GM21526 (cell line): ENCODE results near the gene PARD3B.

Experiments used
- ATAC-seq: cut with Tn5 transposase; IDR thresholded peaks from one replicate; pipeline ENCODE4 v1.9.1; 2021; ENCODE audit warnings: moderate library complexity; ENCODE audit not compliant: unreplicated experiment, low FRiP score

PARD3B gene

DNA sequence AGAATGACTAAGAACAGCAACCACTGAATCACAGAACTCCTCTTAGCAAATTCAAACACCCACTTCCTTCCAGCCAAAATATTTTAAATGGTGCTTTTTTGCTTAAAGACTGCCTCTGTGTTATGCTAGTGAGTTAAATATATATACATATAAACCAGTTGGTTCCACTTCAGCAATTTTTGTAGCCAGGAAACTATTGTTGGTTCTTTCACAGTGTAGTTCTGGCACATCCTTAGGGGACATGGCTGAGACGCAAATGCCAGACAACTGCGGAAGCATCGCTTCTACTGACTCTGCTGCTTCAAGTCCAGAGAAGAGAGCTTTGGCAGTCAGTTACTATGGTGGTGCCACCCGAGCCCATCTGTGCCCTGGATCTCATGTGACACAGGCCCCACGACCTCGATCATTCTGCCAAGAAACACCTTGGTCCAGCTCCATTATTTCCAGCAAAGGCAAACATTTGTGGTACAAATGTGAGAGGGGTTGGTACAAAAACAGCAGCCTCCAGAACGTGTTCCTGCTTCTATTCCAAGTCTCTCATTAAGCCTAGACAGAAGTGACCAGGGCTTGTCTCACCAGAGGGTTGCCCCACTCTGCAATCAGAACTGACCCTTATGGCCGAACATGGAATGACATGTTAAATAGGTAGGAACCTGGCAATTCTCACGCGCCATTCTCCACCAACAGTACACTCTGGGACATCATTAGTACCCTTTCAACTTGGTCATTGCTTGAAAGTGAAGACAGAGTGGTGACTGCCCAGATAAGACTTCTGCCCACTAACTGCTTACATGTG, 1019.3 kb downstream of the PARD3B start:
- ATAC-seq: no peak

GRCh38 chr2:205565142-205565522, 1019.9 kb downstream of the PARD3B start:
- no peak for ATAC-seq

DNA sequence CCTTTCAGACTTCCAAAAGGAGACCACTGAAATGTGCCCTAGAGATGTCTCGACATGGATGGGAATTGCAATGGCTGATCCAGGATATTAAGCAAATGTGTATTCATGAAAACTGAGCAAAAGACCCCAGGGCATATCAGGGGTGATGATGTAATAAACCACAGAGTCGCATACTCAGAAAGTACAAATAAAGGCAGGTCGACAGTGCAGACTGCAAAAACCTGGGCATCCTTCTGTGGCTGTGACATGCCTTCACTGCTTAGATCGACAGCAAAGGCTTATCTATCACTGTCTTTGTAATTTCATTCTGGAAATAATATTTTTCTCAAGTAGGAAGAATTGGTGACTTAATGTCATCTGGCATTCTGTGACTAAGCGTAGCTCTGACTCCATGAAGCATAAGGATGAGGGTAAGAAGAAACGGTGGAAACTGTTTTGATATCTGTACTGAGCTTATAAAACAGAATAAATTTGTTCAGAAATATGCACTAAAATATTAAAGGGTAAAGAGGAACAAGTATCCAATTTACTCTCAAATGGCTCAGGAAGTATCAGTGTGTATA, 1021.4 kb downstream of the PARD3B start:
- ATAC-seq: no peak

GRCh38 chr2:205568620-205569019, 1023.3 kb downstream of the PARD3B start:
- no peak for ATAC-seq

GRCh38 chr2:205570648-205571047, 1025.4 kb downstream of the PARD3B start:
- no peak for ATAC-seq

DNA sequence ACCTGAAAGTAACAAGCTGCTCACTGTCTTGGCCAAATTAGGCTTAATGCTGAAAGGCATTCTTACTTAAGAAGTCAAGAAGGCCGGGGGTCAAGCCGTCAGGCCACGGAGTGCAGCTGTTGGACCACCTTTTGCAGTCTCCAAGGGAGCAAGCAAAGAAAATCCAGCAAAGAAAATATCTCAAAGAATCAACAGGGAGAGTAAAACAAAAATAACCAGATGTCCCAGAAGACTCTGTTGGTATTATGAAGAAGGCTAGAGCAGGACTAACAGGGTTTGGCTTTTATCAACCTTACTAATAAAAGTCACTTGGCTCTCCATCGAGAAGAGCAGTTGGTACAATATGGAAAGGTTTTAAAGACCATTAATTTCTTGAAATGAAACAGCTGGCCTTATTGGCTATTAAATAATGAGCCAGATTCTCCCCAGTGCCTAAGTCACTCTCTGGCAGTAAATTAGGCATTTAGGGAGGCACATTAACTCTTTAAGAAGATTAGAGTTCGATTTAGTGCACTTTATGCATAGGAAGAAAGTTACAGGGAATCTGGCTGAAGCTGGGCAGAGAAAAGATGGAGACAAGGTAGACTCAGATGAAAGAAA, 1026.2 kb downstream of the PARD3B start:
- ATAC-seq: no peak

DNA sequence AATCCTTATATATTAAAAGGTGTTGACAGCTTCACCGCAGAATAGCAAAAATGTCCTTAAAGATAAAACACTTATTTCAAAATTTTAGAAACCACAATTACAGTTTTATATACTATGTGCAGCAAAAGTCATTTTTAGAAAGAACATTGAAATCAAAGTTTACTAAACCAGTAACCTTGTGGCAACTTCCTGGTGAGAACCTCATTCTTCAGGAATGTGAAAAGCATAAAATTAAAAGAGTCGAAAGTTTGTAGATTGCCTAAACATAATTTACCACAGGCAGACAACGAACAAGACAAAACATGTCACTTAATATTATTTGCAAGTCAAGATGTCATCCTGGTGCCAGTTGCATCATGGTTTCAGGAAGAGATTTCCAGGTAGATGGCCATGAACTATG, 1028.7 kb downstream of the PARD3B start:
- no peak for ATAC-seq

DNA sequence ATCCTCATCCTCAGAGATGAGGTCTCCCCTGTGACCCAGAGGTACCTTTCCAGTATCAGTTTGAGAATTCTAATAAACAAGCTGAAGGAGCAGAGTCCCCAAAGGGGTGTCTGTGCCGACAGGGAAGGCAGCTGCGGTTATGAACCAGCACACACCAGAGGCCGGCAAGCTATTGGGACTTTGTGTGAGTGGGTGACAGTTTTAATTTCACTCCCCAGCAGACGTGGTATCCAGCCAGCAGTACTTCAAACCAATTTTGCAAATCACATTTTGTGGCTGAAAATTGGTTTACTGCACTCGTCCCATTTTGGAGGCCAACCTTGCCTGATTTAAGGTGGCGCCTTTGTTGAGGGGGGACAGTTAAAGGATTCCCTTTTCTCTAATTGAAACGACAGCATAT, 1034.1 kb downstream of the PARD3B start:
- ATAC-seq: no peak

DNA sequence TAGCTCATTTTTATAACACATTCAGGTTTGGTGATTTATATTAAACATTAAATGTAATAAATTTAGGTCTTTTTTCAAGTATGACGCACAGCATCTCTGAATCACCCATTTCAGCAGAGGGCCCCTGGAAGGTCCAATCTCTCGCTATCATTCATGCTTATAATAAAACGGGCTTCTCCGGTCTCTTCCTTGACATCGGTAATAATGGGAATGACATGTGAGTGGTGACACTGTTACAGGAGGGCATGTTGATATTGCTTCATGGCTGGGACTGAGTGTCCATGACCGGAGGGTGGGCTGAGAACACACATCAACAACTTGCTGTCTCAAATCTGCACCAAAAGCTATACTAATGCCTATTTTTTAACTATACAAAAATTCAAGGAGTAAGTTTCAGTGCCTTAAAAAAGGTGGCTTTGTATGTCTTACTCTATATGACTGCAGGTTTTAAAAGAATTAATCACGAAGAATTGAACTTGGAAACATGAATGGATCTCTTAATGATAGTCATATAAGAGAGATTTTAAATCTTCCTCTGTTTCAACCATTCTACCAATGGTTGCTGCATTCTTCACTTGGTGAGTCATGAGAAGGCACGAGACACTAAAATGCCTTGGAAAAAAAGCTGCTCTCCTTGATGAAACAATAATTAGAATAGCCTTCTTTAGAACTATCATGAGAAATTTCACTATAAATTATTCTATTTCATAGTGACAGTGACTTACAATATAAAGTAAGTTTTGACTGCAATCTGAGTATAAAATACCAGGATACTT, 1035.1 kb downstream of the PARD3B start:
- no peak for ATAC-seq

DNA sequence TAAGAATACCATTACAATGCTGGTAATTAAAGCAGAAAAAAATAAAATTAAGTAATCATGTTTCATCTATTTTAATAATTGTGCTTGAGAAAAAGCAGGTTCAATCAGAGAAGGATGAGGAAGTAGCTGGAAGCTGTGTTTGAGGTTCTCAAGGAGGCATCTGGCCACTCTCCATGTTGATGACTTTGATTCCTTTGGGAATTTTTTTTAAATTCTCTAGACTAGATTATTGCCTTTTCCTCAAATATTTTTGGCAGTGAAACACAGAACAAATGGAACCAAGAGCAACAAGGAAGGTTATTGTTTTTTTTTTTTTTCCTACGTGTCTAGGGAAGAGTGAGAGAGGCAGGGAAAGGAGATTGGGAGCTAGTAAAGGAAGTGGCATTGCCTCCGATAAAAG, 1037.1 kb downstream of the PARD3B start:
- ATAC-seq: no peak

- no peak for ATAC-seq
Measured at GRCh38 chr2:205585449-205586383, 1040.4 kb downstream of the PARD3B start.

DNA sequence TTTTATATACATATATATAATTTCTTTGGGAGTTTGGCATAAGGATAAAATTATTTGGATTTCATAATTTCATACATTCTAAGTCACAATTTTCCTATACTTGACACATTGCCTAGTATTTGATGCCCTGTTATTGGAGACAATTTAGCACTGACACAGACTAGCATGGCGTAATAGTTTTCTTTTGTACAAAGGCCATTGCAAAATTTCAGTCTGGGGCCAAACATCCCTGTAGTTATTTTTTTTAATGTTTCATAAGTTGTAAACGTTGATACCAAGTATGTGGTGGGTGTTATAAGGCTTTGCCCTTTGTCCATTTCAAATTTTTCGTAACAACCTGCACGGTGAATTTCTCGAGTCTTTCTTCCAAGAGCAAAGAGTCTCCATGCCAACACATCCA, 1041.4 kb downstream of the PARD3B start:
- ATAC-seq: no peak

- ATAC-seq: no peak
Measured at GRCh38 chr2:205589479-205589878, 1044.2 kb downstream of the PARD3B start.

DNA sequence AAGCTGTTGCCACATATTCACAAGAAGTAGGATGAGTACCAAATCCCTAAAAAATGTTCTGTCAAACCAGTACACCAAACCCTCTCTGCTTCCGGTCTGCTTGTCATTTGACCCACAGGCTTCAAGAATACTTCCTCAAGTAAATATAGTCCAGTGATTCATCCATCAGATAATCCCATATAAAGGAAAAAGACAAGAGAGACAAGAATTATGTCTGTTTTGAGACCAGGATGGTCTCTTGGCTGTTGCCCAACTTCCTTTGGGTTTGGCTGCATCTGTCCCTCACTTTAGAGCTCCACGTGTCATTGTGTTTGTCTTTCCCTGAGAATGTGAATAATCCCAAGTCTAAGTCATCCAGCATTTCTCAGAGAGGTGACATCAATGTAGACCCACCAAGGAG, 1045.5 kb downstream of the PARD3B start:
- no peak for ATAC-seq

GRCh38 chr2:205593891-205594290, 1048.6 kb downstream of the PARD3B start:
- ATAC-seq: no peak

DNA sequence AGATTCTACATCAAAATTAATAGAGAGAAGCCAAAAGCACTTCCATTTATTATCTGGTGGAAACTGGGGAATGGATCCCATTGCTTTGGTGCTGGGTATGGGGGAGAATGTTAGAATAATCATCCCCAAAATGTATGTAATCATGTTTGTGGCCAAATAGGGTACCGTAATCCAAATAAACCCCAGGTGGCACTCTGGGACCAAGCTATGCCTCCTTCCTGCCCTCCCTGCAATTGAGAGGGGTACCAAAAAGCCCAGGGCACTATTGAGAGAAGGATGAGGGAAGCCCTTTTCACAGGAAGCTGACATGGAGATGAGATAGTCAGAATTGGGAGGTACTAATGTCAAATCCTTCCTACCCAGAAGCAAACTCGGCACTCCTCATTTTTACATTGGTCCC, 1051.3 kb downstream of the PARD3B start:
- ATAC-seq: no peak

DNA sequence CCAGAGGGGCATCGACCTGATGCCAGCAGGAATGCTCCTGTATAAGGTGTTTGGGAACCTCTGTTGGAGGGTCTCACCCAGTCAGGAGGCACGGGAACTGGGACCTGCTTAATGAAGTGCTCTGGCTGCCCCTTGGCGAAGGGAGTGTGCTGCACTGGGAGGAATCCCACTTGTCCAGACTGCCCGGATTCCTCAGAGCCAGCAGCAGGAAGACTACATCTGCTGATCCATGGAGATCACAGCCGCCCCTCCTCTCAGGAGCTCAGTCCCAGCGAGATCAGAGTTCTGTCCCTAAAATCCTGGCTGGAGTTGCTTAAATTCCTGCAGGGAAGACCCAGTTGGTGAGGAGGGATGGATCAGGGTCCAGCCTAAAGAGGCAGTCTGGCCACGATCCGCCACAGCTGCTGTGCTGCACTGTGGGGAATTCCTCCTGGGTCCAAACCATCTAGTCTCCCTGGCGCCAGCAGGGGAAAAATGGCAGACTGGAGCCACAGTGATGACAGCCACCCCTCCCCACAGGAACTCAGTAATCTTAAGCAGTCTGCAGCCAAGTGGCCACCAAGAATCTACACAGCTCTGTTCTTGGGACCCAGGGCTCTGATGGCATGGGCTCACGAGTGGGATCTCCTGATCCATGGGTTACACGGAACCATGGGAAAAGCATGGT, 1060.5 kb downstream of the PARD3B start:
- ATAC-seq: no peak

GRCh38 chr2:205607146-205607545, 1061.9 kb downstream of the PARD3B start:
- ATAC-seq: no peak

DNA sequence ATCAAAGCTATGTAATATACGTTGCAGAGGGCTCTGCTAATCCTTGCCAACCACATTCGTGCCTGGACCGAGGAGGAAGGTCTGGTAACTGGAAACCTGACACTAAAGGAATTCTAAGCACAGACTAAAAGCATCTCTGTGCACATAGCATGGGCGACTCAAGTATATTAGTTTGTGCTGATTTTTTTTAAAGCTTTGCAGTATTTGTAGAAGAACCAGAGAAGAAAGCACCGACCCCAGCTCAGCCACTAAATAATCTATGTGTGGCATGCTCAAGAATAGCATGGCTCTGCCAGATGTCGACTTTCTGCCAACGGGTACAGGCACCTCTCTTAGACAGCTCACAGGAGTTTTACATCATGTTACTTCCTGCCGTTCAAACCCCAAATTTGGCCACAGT, 1063.8 kb downstream of the PARD3B start:
- ATAC-seq: no peak

- no peak for ATAC-seq
Measured at GRCh38 chr2:205610437-205610836, 1065.2 kb downstream of the PARD3B start.
